Measurements from ENCODE around the gene AMELY. TPM values are rescaled to one million over a fixed set of nuclear protein-coding genes. Genes with fewer than 3 reads are reported as not detected.
A peak's percentile ranks its signal among the peaks of the same experiment; 100 is the strongest.
"Not testable (repeated sequence)": the region's sequence is repeated elsewhere in the genome, so short reads cannot be mapped to it uniquely, and the experiment has no call there.

AMELY gene
- total RNA-seq, 4 donors from 2014 or later = not detected

- TF ChIP-seq CTCF (IDR thresholded peaks at IDR 0.05) = no peak
- no peak for TF ChIP-seq POLR2A (IDR thresholded peaks at IDR 0.05)
- no peak for DNase-seq
- H3K4me1 ChIP-seq = no peaks in the 10 kb centered on the region
- H3K4me3 ChIP-seq = peak within 1 kb of the TSS in 2 of 4 donors; percentile 20 to 31
- H3K27me3 ChIP-seq = no peaks in the 10 kb centered on the region
- no peak within 1 kb of the TSS for H3K27ac ChIP-seq
- H3K9me3 ChIP-seq = no peaks in the 10 kb centered on the region
- H3K36me3 ChIP-seq = no peaks in the 10 kb centered on the region
Measured at GRCh38 chrY:6910372-6911252, 940 bp downstream of the AMELY start, which contains the start of gene TBL1Y. Gene TBL1Y, plus strand, starts transcription at chrY:6910697. Its CDS starts 114,388 bp downstream, at chrY:7025085.

GRCh38 chrY:6909856-6910255, 1.7 kb downstream of the AMELY start:
- no peak overlapping the region for H3K27ac ChIP-seq
- no peaks in the 10 kb centered on the region for H3K27me3 ChIP-seq
- no peak for DNase-seq
- TF ChIP-seq POLR2A (IDR thresholded peaks at IDR 0.05) = no peak
- TF ChIP-seq CTCF (IDR thresholded peaks at IDR 0.05) = no peak
- H3K4me3 ChIP-seq = no peak overlapping the region
- no peaks in the 10 kb centered on the region for H3K36me3 ChIP-seq
- no peaks in the 10 kb centered on the region for H3K4me1 ChIP-seq
- no peaks in the 10 kb centered on the region for H3K9me3 ChIP-seq

- Histone ChIP-seq H3K36me3 (no peaks in the 10 kb centered on the region), H3K9me3 (no peaks in the 10 kb centered on the region), H3K27ac (no peak overlapping the region), H3K4me1 (no peaks in the 10 kb centered on the region), H3K27me3 (no peaks in the 10 kb centered on the region), H3K4me3 (no peak overlapping the region)
- no peak for DNase-seq
- TF ChIP-seq CTCF (IDR thresholded peaks at IDR 0.05) (no peak), POLR2A (IDR thresholded peaks at IDR 0.05) (no peak)
Measured at GRCh38 chrY:6909118-6909521, 2.4 kb downstream of the AMELY start.

GRCh38 chrY:6908021-6908420, 3.5 kb downstream of the AMELY start:
- H3K4me1 ChIP-seq, H3K27me3 ChIP-seq, H3K9me3 ChIP-seq, H3K27ac ChIP-seq, DNase-seq, H3K36me3 ChIP-seq, H3K4me3 ChIP-seq: not testable (repeated sequence)

GRCh38 chrY:6907591-6907990, 4.0 kb downstream of the AMELY start:
- Histone ChIP-seq H3K27me3 (no peaks in the 10 kb centered on the region), H3K9me3 (no peaks in the 10 kb centered on the region), H3K4me3 (no peak overlapping the region), H3K27ac (no peak overlapping the region), H3K36me3 (no peaks in the 10 kb centered on the region), H3K4me1 (no peaks in the 10 kb centered on the region)
- DNase-seq = no peak
- TF ChIP-seq CTCF (IDR thresholded peaks at IDR 0.05) (no peak), POLR2A (IDR thresholded peaks at IDR 0.05) (no peak)

GRCh38 chrY:6902116-6902515, 9.4 kb downstream of the AMELY start:
- not testable (repeated sequence) for H3K9me3 ChIP-seq, DNase-seq, H3K27ac ChIP-seq, H3K36me3 ChIP-seq, H3K27me3 ChIP-seq, H3K4me1 ChIP-seq, H3K4me3 ChIP-seq
